H9 (cell line): ENCODE results near the gene TMEM80. TPM values are rescaled to one million over a fixed set of nuclear protein-coding genes. Genes with fewer than 3 reads are reported as not detected.
A peak's percentile ranks its signal among the peaks of the same experiment; 100 is the strongest.

ENCODE experiments used
- DNase-seq: peaks from one replicate; pipeline ENCODE4 v3.0.0-alpha.2; 2017
- H2AFZ ChIP-seq: one replicate; pipeline ENCODE4 v1.6.1; 2013; ENCODE audit warnings: mild to moderate bottlenecking, low read length, control low read depth, moderate library complexity
- H2AK5ac ChIP-seq: 2 replicates; pipeline ENCODE4 v1.6.1; 2013; ENCODE audit warnings: low read length, control low read depth, mixed read lengths; ENCODE audit not compliant: insufficient read length
- H2BK120ac ChIP-seq: one replicate; pipeline ENCODE4 v1.6.1; 2013; ENCODE audit warnings: low read depth, mild to moderate bottlenecking, low read length, control low read depth, inconsistent platforms; ENCODE audit not compliant: poor library complexity, severe bottlenecking
- H2BK12ac ChIP-seq: 2 replicates; pipeline ENCODE4 v1.6.1; 2013; ENCODE audit warnings: low read length, control low read depth, mixed read lengths, low read depth; ENCODE audit not compliant: insufficient read length
- H2BK15ac ChIP-seq: 2 replicates; pipeline ENCODE4 v1.6.1; 2013; ENCODE audit warnings: low read depth, low read length, control low read depth
- H2BK20ac ChIP-seq: one replicate; pipeline ENCODE4 v1.6.1; 2013; ENCODE audit warnings: low read depth, mild to moderate bottlenecking, low read length, control low read depth, inconsistent platforms; ENCODE audit not compliant: poor library complexity, severe bottlenecking
- H2BK5ac ChIP-seq: 2 replicates; pipeline ENCODE4 v1.6.1; 2013; ENCODE audit warnings: low read length, control low read depth, mixed read lengths; ENCODE audit not compliant: insufficient read length
- H3K14ac ChIP-seq: 2 replicates; pipeline ENCODE4 v1.6.1; 2013; ENCODE audit warnings: low read length, control low read depth; ENCODE audit not compliant: insufficient read depth
- H3K18ac ChIP-seq: 2 replicates; pipeline ENCODE4 v1.6.1; 2013; ENCODE audit warnings: low read depth, mild to moderate bottlenecking, mixed read lengths, low read length, control low read depth; ENCODE audit not compliant: insufficient read length
- H3K23ac ChIP-seq: 2 replicates; pipeline ENCODE4 v1.6.1; 2013; ENCODE audit warnings: low read length, control low read depth, mixed read lengths, low read depth; ENCODE audit not compliant: insufficient read length
- H3K23me2 ChIP-seq: 2 replicates; pipeline ENCODE4 v1.6.1; 2013; ENCODE audit warnings: low read depth, mild to moderate bottlenecking, mixed read lengths, low read length, control low read depth; ENCODE audit not compliant: insufficient read length, poor library complexity, severe bottlenecking
- H3K27ac ChIP-seq: 2 replicates; pipeline ENCODE4 v1.5.1; 2013; ENCODE audit warnings: low read length, control low read depth, mixed read lengths, low read depth; ENCODE audit not compliant: insufficient read length
- H3K27me3 ChIP-seq: 2 replicates; pipeline ENCODE4 v1.6.1; 2013; ENCODE audit warnings: low read length, control low read depth, inconsistent platforms; ENCODE audit not compliant: insufficient read depth
- H3K4ac ChIP-seq: 2 replicates; pipeline ENCODE4 v1.6.1; 2013; ENCODE audit warnings: low read depth, mild to moderate bottlenecking, control low read depth, inconsistent platforms, low read length, moderate library complexity
- H3K4me1 ChIP-seq: 2 replicates; pipeline ENCODE4 v1.6.1; 2013; ENCODE audit warnings: low read length, control low read depth, inconsistent platforms; ENCODE audit not compliant: insufficient read depth
- H3K4me2 ChIP-seq: 2 replicates; pipeline ENCODE4 v1.6.1; 2013; ENCODE audit warnings: low read length, control low read depth, mixed read lengths; ENCODE audit not compliant: insufficient read length, insufficient read depth
- H3K56ac ChIP-seq: 2 replicates; pipeline ENCODE4 v1.6.1; 2013; ENCODE audit warnings: low read depth, mild to moderate bottlenecking, mixed read lengths, low read length, control low read depth; ENCODE audit not compliant: insufficient read length
- H3K79me1 ChIP-seq: 2 replicates; pipeline ENCODE4 v1.6.1; 2013; ENCODE audit warnings: low read depth, mild to moderate bottlenecking, moderate library complexity, low read length, control low read depth, inconsistent platforms; ENCODE audit not compliant: insufficient read depth, poor library complexity, severe bottlenecking
- H3K79me2 ChIP-seq: 2 replicates; pipeline ENCODE4 v1.6.1; 2013; ENCODE audit warnings: low read length, control low read depth, inconsistent platforms; ENCODE audit not compliant: insufficient read depth
- H3K9ac ChIP-seq: 2 replicates; pipeline ENCODE4 v1.6.1; 2013; ENCODE audit warnings: low read length, control low read depth, mixed read lengths; ENCODE audit not compliant: insufficient read length; ENCODE audit errors: extremely low read depth
- H3K9me3 ChIP-seq: one replicate; pipeline ENCODE4 v1.6.1; 2013; ENCODE audit warnings: low read depth, low read length, inconsistent platforms; ENCODE audit not compliant: control insufficient read depth
- H3T11ph ChIP-seq: one replicate; pipeline ENCODE4 v1.6.1; 2013; ENCODE audit warnings: mild to moderate bottlenecking, low read length, control low read depth, inconsistent platforms
- H4K20me1 ChIP-seq: one replicate; pipeline ENCODE4 v1.6.1; 2013; ENCODE audit not compliant: control insufficient read depth, insufficient read length, insufficient read depth
- H4K5ac ChIP-seq: 2 replicates; pipeline ENCODE4 v1.6.1; 2013; ENCODE audit warnings: low read depth, mild to moderate bottlenecking, mixed read lengths, low read length, control low read depth; ENCODE audit not compliant: insufficient read length
- H4K8ac ChIP-seq: replicated peaks from 2 replicates; pipeline ENCODE4 v1.6.1; 2013; ENCODE audit warnings: low read length, control low read depth, mixed read lengths, low read depth; ENCODE audit not compliant: insufficient read length
- H4K91ac ChIP-seq: 2 replicates; pipeline ENCODE4 v1.6.1; 2013; ENCODE audit warnings: low read depth, mild to moderate bottlenecking, moderate library complexity, mixed read lengths, low read length, control low read depth; ENCODE audit not compliant: insufficient read length
- H3K27ac Mint-ChIP-seq, 3 experiments: 2 replicates in 2 of 3; 3 replicates in 1 of 3; pipeline ENCODE4 v1.8.0; 2020 to 2021; ENCODE audit warnings: mixed read lengths in 3 of 3, mild to moderate bottlenecking in 1 of 3, moderate library complexity in 1 of 3
- H3K27me3 Mint-ChIP-seq: 2 replicates; pipeline ENCODE4 v1.8.0; 2021; ENCODE audit warnings: low read depth, mild to moderate bottlenecking, moderate library complexity, mixed read lengths
- H3K36me3 Mint-ChIP-seq, 3 experiments: 2 replicates in 2 of 3; 3 replicates in 1 of 3; pipeline ENCODE4 v1.8.0; 2020 to 2021; ENCODE audit warnings: low read depth in 3 of 3, mixed read lengths in 3 of 3; ENCODE audit not compliant: insufficient read depth in 1 of 3
- H3K4me1 Mint-ChIP-seq, 2 experiments: 2 replicates each; pipeline ENCODE4 v1.8.0; 2020; ENCODE audit warnings: mixed read lengths in 2 of 2
- H3K4me3 Mint-ChIP-seq, 2 experiments: 2 replicates in 1 of 2; 3 replicates in 1 of 2; pipeline ENCODE4 v1.8.0; 2020 to 2021; ENCODE audit warnings: mild to moderate bottlenecking in 2 of 2, mixed read lengths in 2 of 2, moderate library complexity in 1 of 2
- H3K9me3 Mint-ChIP-seq, 2 experiments: 2 replicates in 1 of 2; 3 replicates in 1 of 2; pipeline ENCODE4 v1.8.0; 2020; ENCODE audit warnings: mild to moderate bottlenecking in 2 of 2, mixed read lengths in 2 of 2, moderate library complexity in 1 of 2
- WGBS: extraction: QIAGEN DNeasy Blood & Tissue Kit; methylation state at CpG from one replicate; pipeline ENCODE4 v1.1.7; 2013; ENCODE audit warnings: missing lambda C conversion rate, low lambda C conversion rate, mixed read lengths; ENCODE audit not compliant: insufficient read length; ENCODE audit errors: extremely low coverage; 5-methylcytosine and 5-hydroxymethylcytosine counted together
- total RNA-seq: library from RNA; stranded (reverse); gene quantifications from 2 replicates; pipeline ENCODE4 v1.2.1, GENCODE V29; 2021
- TF ChIP-seq, protein P1 (sequence below): fragments of 200-600 bp; sonication (generic); conservative IDR thresholded peaks from 3 replicates; pipeline ENCODE4 v1.8.0; 2021; ENCODE audit warnings: antibody characterized with exemption, mild to moderate bottlenecking

Gene TMEM80
- total RNA-seq, 1 experiment from 2014 or later: 23.6 TPM

DNA sequence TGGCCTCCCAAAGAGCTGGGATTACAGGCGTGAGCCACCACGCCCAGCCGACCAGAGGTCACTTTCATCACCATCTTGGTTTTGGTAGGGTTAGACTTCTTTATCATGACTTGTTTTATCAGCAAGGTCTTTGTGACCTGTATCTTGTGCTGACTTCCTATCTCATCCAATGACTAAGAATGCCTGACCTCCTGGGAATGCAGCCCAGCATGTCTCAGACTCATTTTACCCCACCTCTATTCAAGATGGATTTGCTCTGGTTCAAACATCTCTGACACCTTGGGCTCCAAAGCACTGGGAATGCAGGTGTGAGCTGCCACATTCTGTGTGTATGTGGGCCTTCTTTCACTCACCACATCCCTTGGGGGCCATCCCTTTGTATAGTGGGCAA, 46.5 kb downstream of the TMEM80 start:
- no peak overlapping the region for H2BK120ac ChIP-seq

More for the DNA sequence above, 46.5 kb downstream of the TMEM80 start:
- no peak overlapping the region for H2BK5ac ChIP-seq
- no peaks in the 10 kb centered on the region for H3K27me3 ChIP-seq
- no peak overlapping the region; the same call in 1 of the 2 replicates for H3K4ac ChIP-seq
- no peak overlapping the region for H3K56ac ChIP-seq
- H3K9me3 ChIP-seq: no peaks in the 10 kb centered on the region
- H3K27ac ChIP-seq: no peak overlapping the region
- H2AFZ ChIP-seq: no peak overlapping the region
- no peak overlapping the region for H2BK15ac ChIP-seq
- peak overlapping the region; percentile 13 for H2BK20ac ChIP-seq
- H3K23ac ChIP-seq: no peak overlapping the region
- H2AK5ac ChIP-seq: no peak overlapping the region
- no peak overlapping the region for H3K9ac ChIP-seq
- no peak overlapping the region for H3T11ph ChIP-seq
- no peak overlapping the region for H3K27ac Mint-ChIP-seq
- H3K18ac ChIP-seq: no peak overlapping the region
- no peaks in the 10 kb centered on the region for H3K79me2 ChIP-seq
- H3K4me1 ChIP-seq: no peaks in the 10 kb centered on the region; the same call in 1 of the 2 replicates
- no peak overlapping the region for H4K5ac ChIP-seq
- peaks cover 3% of the 10 kb centered on the region for H3K23me2 ChIP-seq
- H3K36me3 Mint-ChIP-seq: peaks cover 0 to 2% (median 0%) of the 10 kb centered on the region in 3 experiments; a peak in 1 of 7 replicates
- no peak overlapping the region for H3K14ac ChIP-seq
- H3K9me3 Mint-ChIP-seq: peaks cover 0 to 2% of the 10 kb centered on the region in 2 experiments; a peak in 1 of 5 replicates
- H4K20me1 ChIP-seq: no peaks in the 10 kb centered on the region
- H4K91ac ChIP-seq: no peak overlapping the region
- DNase-seq: no peak
- TF ChIP-seq, protein P1, sequence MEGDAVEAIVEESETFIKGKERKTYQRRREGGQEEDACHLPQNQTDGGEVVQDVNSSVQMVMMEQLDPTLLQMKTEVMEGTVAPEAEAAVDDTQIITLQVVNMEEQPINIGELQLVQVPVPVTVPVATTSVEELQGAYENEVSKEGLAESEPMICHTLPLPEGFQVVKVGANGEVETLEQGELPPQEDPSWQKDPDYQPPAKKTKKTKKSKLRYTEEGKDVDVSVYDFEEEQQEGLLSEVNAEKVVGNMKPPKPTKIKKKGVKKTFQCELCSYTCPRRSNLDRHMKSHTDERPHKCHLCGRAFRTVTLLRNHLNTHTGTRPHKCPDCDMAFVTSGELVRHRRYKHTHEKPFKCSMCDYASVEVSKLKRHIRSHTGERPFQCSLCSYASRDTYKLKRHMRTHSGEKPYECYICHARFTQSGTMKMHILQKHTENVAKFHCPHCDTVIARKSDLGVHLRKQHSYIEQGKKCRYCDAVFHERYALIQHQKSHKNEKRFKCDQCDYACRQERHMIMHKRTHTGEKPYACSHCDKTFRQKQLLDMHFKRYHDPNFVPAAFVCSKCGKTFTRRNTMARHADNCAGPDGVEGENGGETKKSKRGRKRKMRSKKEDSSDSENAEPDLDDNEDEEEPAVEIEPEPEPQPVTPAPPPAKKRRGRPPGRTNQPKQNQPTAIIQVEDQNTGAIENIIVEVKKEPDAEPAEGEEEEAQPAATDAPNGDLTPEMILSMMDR: no peak
- no CpG with 5 or more reads among the region's 3 CpGs for WGBS
- H3K4me1 Mint-ChIP-seq: peaks cover 13 to 31% of the 10 kb centered on the region in 2 experiments
- H2BK12ac ChIP-seq: no peak overlapping the region
- H4K8ac ChIP-seq: no peak overlapping the region
- no peak overlapping the region for H3K4me3 Mint-ChIP-seq
- peaks cover 3% of the 10 kb centered on the region; the same call in 1 of the 2 replicates for H3K27me3 Mint-ChIP-seq
- no peak overlapping the region for H3K4me2 ChIP-seq
- no peaks in the 10 kb centered on the region for H3K79me1 ChIP-seq
